ENCODE results near the gene CCDC172. TPM values are rescaled to one million over a fixed set of nuclear protein-coding genes. Genes with fewer than 3 reads are reported as not detected.

Gene CCDC172
- total and polyA plus RNA-seq, 2 donors (not counting 1 experiment from before 2014, with no cell fraction given) = not detected

GRCh38 chr10:116298586-116298985, 25.7 kb upstream of the CCDC172 start:
- no peak overlapping the region for H3K27ac ChIP-seq (ENCODE audit: insufficient read depth, low read length)
- no peaks in the 10 kb centered on the region for H3K4me1 ChIP-seq (ENCODE audit: control insufficient read depth, extremely low read depth, insufficient read depth, low read length)
- no peaks in the 10 kb centered on the region for H3K79me2 ChIP-seq (ENCODE audit: control insufficient read depth, insufficient read depth, low read length)
- no peak overlapping the region for H3K9ac ChIP-seq (ENCODE audit: insufficient read depth, low read length)
- H2AFZ ChIP-seq (ENCODE audit: low read length) = no peak overlapping the region
- no peaks in the 10 kb centered on the region for H3K9me3 ChIP-seq (ENCODE audit: control insufficient read depth, insufficient read depth, low read depth, low read length)
- no peaks in the 10 kb centered on the region for H3K27me3 ChIP-seq (ENCODE audit: control insufficient read depth, insufficient read depth, low read length)
- no peak overlapping the region for H3K4me2 ChIP-seq (ENCODE audit: extremely low read depth, insufficient read depth, low read length)
- no peaks in the 10 kb centered on the region for H4K20me1 ChIP-seq (ENCODE audit: control insufficient read depth, extremely low read depth, insufficient read depth, low read length)
- TF ChIP-seq CTCF (conservative IDR thresholded peaks at IDR 0.05 in 1 of 2, IDR thresholded peaks at IDR 0.05 in 1 of 2; ENCODE audit: low read depth in 1 of 2, low read length in 2 of 2) (no peak), EZH2 (IDR thresholded peaks at IDR 0.05; ENCODE audit: low read length, missing control alignments) (no peak)
- H3K4me3 ChIP-seq (replicated peaks in 1 of 4; ENCODE audit: control extremely low read depth in 1 of 4, insufficient read depth in 1 of 4, low read depth in 3 of 4, low read length in 4 of 4) = no peak overlapping the region
- no peaks in the 10 kb centered on the region for H3K36me3 ChIP-seq (ENCODE audit: control insufficient read depth, insufficient read depth, low read length)
- no peak for DNase-seq (ENCODE audit: low read depth in 2 of 2)

- Histone ChIP-seq H3K36me3 (ENCODE audit: control insufficient read depth, insufficient read depth, low read length) (no peaks in the 10 kb centered on the region), H3K9ac (ENCODE audit: insufficient read depth, low read length) (no peak overlapping the region), H3K79me2 (ENCODE audit: control insufficient read depth, insufficient read depth, low read length) (no peaks in the 10 kb centered on the region), H3K4me2 (ENCODE audit: extremely low read depth, insufficient read depth, low read length) (no peak overlapping the region), H3K4me3 (replicated peaks in 1 of 4; ENCODE audit: control extremely low read depth in 1 of 4, insufficient read depth in 1 of 4, low read depth in 3 of 4, low read length in 4 of 4) (no peak overlapping the region), H4K20me1 (ENCODE audit: control insufficient read depth, extremely low read depth, insufficient read depth, low read length) (no peaks in the 10 kb centered on the region), H3K9me3 (ENCODE audit: control insufficient read depth, insufficient read depth, low read depth, low read length) (no peaks in the 10 kb centered on the region), H3K4me1 (ENCODE audit: control insufficient read depth, extremely low read depth, insufficient read depth, low read length) (no peaks in the 10 kb centered on the region), H3K27me3 (ENCODE audit: control insufficient read depth, insufficient read depth, low read length) (no peaks in the 10 kb centered on the region), H2AFZ (ENCODE audit: low read length) (no peak overlapping the region), H3K27ac (ENCODE audit: insufficient read depth, low read length) (no peak overlapping the region)
- no peak for TF ChIP-seq EZH2 (IDR thresholded peaks at IDR 0.05; ENCODE audit: low read length, missing control alignments)
- TF ChIP-seq CTCF (conservative IDR thresholded peaks at IDR 0.05 in 1 of 2, IDR thresholded peaks at IDR 0.05 in 1 of 2; ENCODE audit: low read depth in 1 of 2, low read length in 2 of 2) = no peak
- no peak for DNase-seq (ENCODE audit: low read depth in 2 of 2)
These were observed 23.7 kb upstream of the CCDC172 start for GRCh38 chr10:116300542-116300941.

- H3K4me2 ChIP-seq (ENCODE audit: extremely low read depth, insufficient read depth, low read length) = no peak overlapping the region
- no peak for TF ChIP-seq CTCF (conservative IDR thresholded peaks at IDR 0.05 in 1 of 2, IDR thresholded peaks at IDR 0.05 in 1 of 2; ENCODE audit: low read depth in 1 of 2, low read length in 2 of 2)
- no peak for TF ChIP-seq EZH2 (IDR thresholded peaks at IDR 0.05; ENCODE audit: low read length, missing control alignments)
- H3K79me2 ChIP-seq (ENCODE audit: control insufficient read depth, insufficient read depth, low read length) = no peaks in the 10 kb centered on the region
- H3K36me3 ChIP-seq (ENCODE audit: control insufficient read depth, insufficient read depth, low read length) = no peaks in the 10 kb centered on the region
- no peak overlapping the region for H2AFZ ChIP-seq (ENCODE audit: low read length)
- no peaks in the 10 kb centered on the region for H4K20me1 ChIP-seq (ENCODE audit: control insufficient read depth, extremely low read depth, insufficient read depth, low read length)
- DNase-seq (ENCODE audit: low read depth in 2 of 2) = no peak
- H3K27me3 ChIP-seq (ENCODE audit: control insufficient read depth, insufficient read depth, low read length) = no peaks in the 10 kb centered on the region
- no peak overlapping the region for H3K9ac ChIP-seq (ENCODE audit: insufficient read depth, low read length)
- H3K4me3 ChIP-seq (replicated peaks in 1 of 4; ENCODE audit: control extremely low read depth in 1 of 4, insufficient read depth in 1 of 4, low read depth in 3 of 4, low read length in 4 of 4) = no peak overlapping the region
- H3K27ac ChIP-seq (ENCODE audit: insufficient read depth, low read length) = no peak overlapping the region
- no peaks in the 10 kb centered on the region for H3K4me1 ChIP-seq (ENCODE audit: control insufficient read depth, extremely low read depth, insufficient read depth, low read length)
- H3K9me3 ChIP-seq (ENCODE audit: control insufficient read depth, insufficient read depth, low read depth, low read length) = no peaks in the 10 kb centered on the region
These were observed 19.3 kb upstream of the CCDC172 start for GRCh38 chr10:116304923-116305322.
